Measurements from ENCODE around the gene ANKRD13D. TPM values are rescaled to one million over a fixed set of nuclear protein-coding genes. Genes with fewer than 3 reads are reported as not detected.

The ANKRD13D gene
- total RNA-seq, 2 experiments from 2014 or later: 135 to 194 TPM

- Mint-ChIP-seq H3K9me3 (no peaks in the 10 kb centered on the region), H3K4me1 (peaks cover 71% of the 10 kb centered on the region), H3K27me3 (no peaks in the 10 kb centered on the region), H3K27ac (peak overlapping the region; percentile 93), H3K36me3 (ENCODE audit: low read depth) (peaks cover 80% of the 10 kb centered on the region), H3K4me3 (peak overlapping the region; percentile 95)
- peak; percentile 66 for DNase-seq
- POLR2A ChIA-PET: interaction anchor here (0.7 to 1.2 kb wide), 3 partner anchors 16 to 653 kb away, joined by 5 to 7 read pairs (median 6); no protein-coding TSS in a partner anchor
- CTCF ChIA-PET: interaction anchor here (0.8 to 5.1 kb wide), 10 partner anchors 9 to 137 kb away, joined by 3 to 36 read pairs (median 6); partner anchors contain the start of gene ANKRD13D
Observed at GRCh38 chr11:67271541-67272284, 17.4 kb upstream of the ANKRD13D start.

- Mint-ChIP-seq H3K27ac (peak overlapping the region; percentile 93), H3K27me3 (no peaks in the 10 kb centered on the region), H3K4me3 (peak overlapping the region; percentile 95), H3K36me3 (ENCODE audit: low read depth) (peaks cover 79% of the 10 kb centered on the region), H3K9me3 (no peaks in the 10 kb centered on the region), H3K4me1 (peaks cover 79% of the 10 kb centered on the region)
- DNase-seq: peak; percentile 52
- ChIA-PET CTCF (interaction anchor here (0.9 to 5.1 kb wide), 9 partner anchors 10 to 136 kb away, joined by 3 to 36 read pairs (median 8); partner anchors contain the start of gene ANKRD13D), POLR2A (interaction anchor here (0.7 to 1.2 kb wide), 2 partner anchors 15 to 654 kb away, joined by 5 to 7 read pairs; no protein-coding TSS in a partner anchor)
Observed at GRCh38 chr11:67272327-67273259, 16.5 kb upstream of the ANKRD13D start.

- Mint-ChIP-seq H3K9me3 (no peaks in the 10 kb centered on the region), H3K36me3 (ENCODE audit: low read depth) (peaks cover 77% of the 10 kb centered on the region), H3K4me1 (peaks cover 87% of the 10 kb centered on the region), H3K27me3 (no peaks in the 10 kb centered on the region), H3K27ac (peak overlapping the region; percentile 93), H3K4me3 (peak overlapping the region; percentile 95)
- ChIA-PET CTCF (interaction anchor here (0.6 to 5.1 kb wide), 6 partner anchors 10 to 78 kb away, joined by 3 to 36 read pairs (median 13); partner anchors contain the start of gene ANKRD13D), POLR2A (no interaction called here)
- DNase-seq: no peak
Observed at GRCh38 chr11:67273260-67273990, 15.7 kb upstream of the ANKRD13D start.

GRCh38 chr11:67274768-67275605, 14.1 kb upstream of the ANKRD13D start:
- Mint-ChIP-seq H3K9me3 (no peaks in the 10 kb centered on the region), H3K4me3 (peak overlapping the region; percentile 95), H3K4me1 (peaks cover 97% of the 10 kb centered on the region), H3K27me3 (no peaks in the 10 kb centered on the region), H3K27ac (peak overlapping the region; percentile 93), H3K36me3 (ENCODE audit: low read depth) (peaks cover 76% of the 10 kb centered on the region)
- DNase-seq: no peak
- ChIA-PET POLR2A (no interaction called here), CTCF (interaction anchor here (1.5 to 5.4 kb wide), 3 partner anchors 13 to 43 kb away, joined by 3 to 41 read pairs (median 6); partner anchors contain the start of gene ANKRD13D)

- Mint-ChIP-seq H3K9me3 (no peaks in the 10 kb centered on the region), H3K4me3 (peak overlapping the region; percentile 68), H3K4me1 (peaks cover 93% of the 10 kb centered on the region), H3K27me3 (no peaks in the 10 kb centered on the region), H3K36me3 (ENCODE audit: low read depth) (peaks cover 76% of the 10 kb centered on the region), H3K27ac (peak overlapping the region; percentile 93)
- no peak for DNase-seq
- ChIA-PET CTCF (interaction anchor here (0.9 to 5.4 kb wide), 6 partner anchors 13 to 78 kb away, joined by 3 to 41 read pairs (median 8); partner anchors contain the start of genes ANKRD13D and SSH3), POLR2A (no interaction called here)
Observed at GRCh38 chr11:67275606-67276409, 13.3 kb upstream of the ANKRD13D start.

- ChIA-PET POLR2A (interaction anchor here (1.0 to 1.7 kb wide), 3 partner anchors 9 to 40 kb away, joined by 4 to 10 read pairs (median 5); no protein-coding TSS in a partner anchor), CTCF (interaction anchor here (0.9 to 5.4 kb wide), 11 partner anchors 9 to 105 kb away, joined by 3 to 41 read pairs (median 6); partner anchors contain the start of genes ANKRD13D and SSH3)
- DNase-seq: peak; percentile 46
- Mint-ChIP-seq H3K27ac (peak overlapping the region; percentile 93), H3K36me3 (ENCODE audit: low read depth) (peaks cover 69% of the 10 kb centered on the region), H3K27me3 (no peaks in the 10 kb centered on the region), H3K9me3 (no peaks in the 10 kb centered on the region), H3K4me1 (peaks cover 83% of the 10 kb centered on the region), H3K4me3 (peak overlapping the region; percentile 78)
Observed at GRCh38 chr11:67276781-67277230, 12.3 kb upstream of the ANKRD13D start.

GRCh38 chr11:67277231-67277961, 11.7 kb upstream of the ANKRD13D start:
- DNase-seq: peak; percentile 95

GRCh38 chr11:67278135-67278938, 10.8 kb upstream of the ANKRD13D start:
- Mint-ChIP-seq H3K4me1 (peaks cover 74% of the 10 kb centered on the region), H3K9me3 (no peaks in the 10 kb centered on the region), H3K27me3 (no peaks in the 10 kb centered on the region), H3K36me3 (ENCODE audit: low read depth) (peaks cover 67% of the 10 kb centered on the region), H3K4me3 (peak overlapping the region; percentile 78), H3K27ac (peak overlapping the region; percentile 93)
- CTCF ChIA-PET: interaction anchor here (0.9 to 5.4 kb wide), 12 partner anchors 11 to 197 kb away, joined by 3 to 41 read pairs (median 4); partner anchors contain the start of genes ANKRD13D and SSH3
- POLR2A ChIA-PET: interaction anchor here (0.9 to 1.7 kb wide), 3 partner anchors 9 to 39 kb away, joined by 5 to 10 read pairs (median 5); partner anchors contain the start of gene SSH3
- DNase-seq: no peak

More at GRCh38 chr11:67277231-67277961, 11.7 kb upstream of the ANKRD13D start:
- H3K27ac Mint-ChIP-seq: peak overlapping the region; percentile 93
- ChIA-PET CTCF (interaction anchor here (0.9 to 5.4 kb wide), 15 partner anchors 9 to 105 kb away, joined by 3 to 41 read pairs (median 4); partner anchors contain the start of genes ANKRD13D and SSH3), POLR2A (interaction anchor here (0.6 to 1.7 kb wide), 5 partner anchors 9 to 40 kb away, joined by 4 to 10 read pairs (median 5); partner anchors contain the start of gene SSH3)
- H3K4me3 Mint-ChIP-seq: peak overlapping the region; percentile 78
- peaks cover 67% of the 10 kb centered on the region for H3K36me3 Mint-ChIP-seq (ENCODE audit: low read depth)
- H3K27me3 Mint-ChIP-seq: no peaks in the 10 kb centered on the region
- peaks cover 81% of the 10 kb centered on the region for H3K4me1 Mint-ChIP-seq
- no peaks in the 10 kb centered on the region for H3K9me3 Mint-ChIP-seq

GRCh38 chr11:67278939-67279588, 10.0 kb upstream of the ANKRD13D start:
- no peaks in the 10 kb centered on the region for H3K27me3 Mint-ChIP-seq
- H3K36me3 Mint-ChIP-seq (ENCODE audit: low read depth): peaks cover 70% of the 10 kb centered on the region
- ChIA-PET CTCF (interaction anchor here (0.6 to 5.4 kb wide), 6 partner anchors 8 to 198 kb away, joined by 3 to 41 read pairs (median 4); partner anchors contain the start of gene ANKRD13D), POLR2A (no interaction called here)
- H3K4me1 Mint-ChIP-seq: peaks cover 74% of the 10 kb centered on the region
- no peaks in the 10 kb centered on the region for H3K9me3 Mint-ChIP-seq
- peak overlapping the region; percentile 93 for H3K27ac Mint-ChIP-seq
- peak overlapping the region; percentile 78 for H3K4me3 Mint-ChIP-seq
- DNase-seq: no peak
